DND-41 (cell line): ENCODE measurements around the gene IFIT1.

Experiments
- ATAC-seq: fragments of 200-7000 bp; cut with Tn5 transposase; 3 replicates; pipeline ENCODE4 v1.9.1; 2021; ENCODE audit warnings: low read depth; ENCODE audit not compliant: insufficient read depth
- DNase-seq: peaks from one replicate; pipeline ENCODE4 v3.0.0-alpha.2; 2020
- H2AFZ ChIP-seq: 2 replicates; pipeline ENCODE4 v1.6.0; 2012; ENCODE audit warnings: low read depth, low read length
- H3K27ac ChIP-seq: 2 replicates; pipeline ENCODE4 v1.5.1; 2012; ENCODE audit warnings: low read length, inconsistent platforms
- H3K27me3 ChIP-seq: fragments of 200-600 bp; sonication (generic); 2 replicates; pipeline ENCODE4 v1.6.0; 2012; ENCODE audit warnings: low read length, mild to moderate bottlenecking, inconsistent platforms; ENCODE audit not compliant: insufficient read depth, poor library complexity
- H3K36me3 ChIP-seq: 2 replicates; pipeline ENCODE4 v1.5.1; 2012; ENCODE audit warnings: low read length, inconsistent platforms; ENCODE audit not compliant: insufficient read depth
- H3K4me1 ChIP-seq: 2 replicates; pipeline ENCODE4 v1.5.1; 2012; ENCODE audit warnings: mild to moderate bottlenecking, low read length; ENCODE audit not compliant: insufficient read depth
- H3K4me2 ChIP-seq: 2 replicates; pipeline ENCODE4 v1.6.0; 2012; ENCODE audit warnings: mild to moderate bottlenecking, moderate library complexity, low read length, inconsistent platforms; ENCODE audit not compliant: insufficient read depth
- H3K4me3 ChIP-seq, 2 experiments: fragments of 200-600 bp in 1 of 2; shearing (Covaris generic) in 1 of 2; 2 replicates each; pipeline ENCODE4 v1.5.1; 2012 to 2016; ENCODE audit warnings: inconsistent platforms in 2 of 2, low read length in 2 of 2, mild to moderate bottlenecking in 2 of 2, low read depth in 1 of 2, moderate library complexity in 1 of 2
- H3K79me2 ChIP-seq: 2 replicates; pipeline ENCODE4 v1.6.0; 2012; ENCODE audit warnings: low read length, inconsistent platforms; ENCODE audit not compliant: insufficient read depth
- H3K9ac ChIP-seq: 2 replicates; pipeline ENCODE4 v1.6.0; 2012; ENCODE audit warnings: low read depth, mild to moderate bottlenecking, inconsistent platforms, low read length, moderate library complexity
- H3K9me3 ChIP-seq: 2 replicates; pipeline ENCODE4 v1.5.1; 2012; ENCODE audit warnings: low read length, moderate library complexity, mild to moderate bottlenecking, inconsistent platforms; ENCODE audit not compliant: insufficient read depth, severe bottlenecking
- H4K20me1 ChIP-seq: 2 replicates; pipeline ENCODE4 v1.6.0; 2012; ENCODE audit warnings: low read length; ENCODE audit not compliant: insufficient read depth
- CTCF ChIP-seq: IDR thresholded peaks from 2 replicates; pipeline ENCODE4 v1.5.1; 2012; ENCODE audit warnings: borderline replicate concordance, low read length, moderate library complexity, mild to moderate bottlenecking; ENCODE audit not compliant: poor library complexity, severe bottlenecking; ENCODE audit errors: extremely low read depth
- EZH2 ChIP-seq: IDR thresholded peaks from 3 replicates; pipeline ENCODE4 v1.6.1; 2012; ENCODE audit warnings: borderline replicate concordance, low read depth, mild to moderate bottlenecking, moderate library complexity, low read length, inconsistent platforms; ENCODE audit not compliant: severe bottlenecking

Gene IFIT1

GRCh38 chr10:89351780-89352597 lies 40.4 kb upstream of the IFIT1 start:
- Histone ChIP-seq H3K36me3 (no peaks in the 10 kb centered on the region), H3K4me2 (no peak overlapping the region), H3K27me3 (no peaks in the 10 kb centered on the region), H3K9me3 (no peaks in the 10 kb centered on the region), H3K4me3 (no peak overlapping the region), H3K4me1 (no peaks in the 10 kb centered on the region), H2AFZ (no peak overlapping the region), H3K27ac (no peak overlapping the region), H4K20me1 (no peaks in the 10 kb centered on the region), H3K9ac (no peak overlapping the region), H3K79me2 (no peaks in the 10 kb centered on the region)
- DNase-seq (no peak), ATAC-seq (no peak)
- TF ChIP-seq EZH2 (no peak), CTCF (no peak)

- DNase-seq (no peak), ATAC-seq (no peak)
- H3K27me3 ChIP-seq: no peaks in the 10 kb centered on the region
- H3K4me2 ChIP-seq: no peak overlapping the region
- H3K4me3 ChIP-seq: no peak overlapping the region
- H4K20me1 ChIP-seq: no peaks in the 10 kb centered on the region
- H3K27ac ChIP-seq: no peak overlapping the region
- no peaks in the 10 kb centered on the region for H3K4me1 ChIP-seq
- no peaks in the 10 kb centered on the region for H3K9me3 ChIP-seq
- H2AFZ ChIP-seq: no peak overlapping the region
- TF ChIP-seq CTCF (no peak), EZH2 (no peak)
- H3K9ac ChIP-seq: no peak overlapping the region
- H3K79me2 ChIP-seq: no peaks in the 10 kb centered on the region
- H3K36me3 ChIP-seq: no peaks in the 10 kb centered on the region
These were observed 39.6 kb upstream of the IFIT1 start for GRCh38 chr10:89352802-89353201.

GRCh38 chr10:89355394-89355931 lies 37.0 kb upstream of the IFIT1 start:
- ATAC-seq: no peak
- no peak overlapping the region for H3K4me2 ChIP-seq

More at GRCh38 chr10:89355394-89355931, 37.0 kb upstream of the IFIT1 start:
- Histone ChIP-seq H3K36me3 (no peaks in the 10 kb centered on the region), H3K27ac (no peak overlapping the region), H4K20me1 (no peaks in the 10 kb centered on the region), H2AFZ (no peak overlapping the region), H3K79me2 (no peaks in the 10 kb centered on the region), H3K27me3 (no peaks in the 10 kb centered on the region), H3K9ac (no peak overlapping the region), H3K4me1 (no peaks in the 10 kb centered on the region), H3K9me3 (no peaks in the 10 kb centered on the region), H3K4me3 (no peak overlapping the region)
- DNase-seq: no peak
- TF ChIP-seq EZH2 (no peak), CTCF (no peak)
